Activated naive CD4-positive, alpha-beta T cell treated with anti-CD3 and anti-CD28 coated beads for 36 hours (primary cell): ENCODE data around the gene RIT2. TPM values are rescaled to one million over a fixed set of nuclear protein-coding genes. Genes with fewer than 3 reads are reported as not detected.

Experiments
- CTCF ChIA-PET: fragments of 350-600 bp; sonication (Branson Sonifier 250); formaldehyde crosslinking; loops from one replicate; lab custom pipeline; 2021; ENCODE audit warnings: antibody characterized with exemption; lab: Charles Lee
- DNase-seq: peaks from one replicate; pipeline ENCODE4 v3.0.0-alpha.2; 2020
- H3K27ac Mint-ChIP-seq: one replicate; pipeline ENCODE4 v1.8.0; 2021; ENCODE audit warnings: mild to moderate bottlenecking, mixed read lengths
- H3K27me3 Mint-ChIP-seq: one replicate; pipeline ENCODE4 v1.8.0; 2021; ENCODE audit warnings: low read depth, mixed read lengths
- H3K36me3 Mint-ChIP-seq: one replicate; pipeline ENCODE4 v1.8.0; 2021; ENCODE audit warnings: low read depth, mixed read lengths
- H3K4me1 Mint-ChIP-seq: one replicate; pipeline ENCODE4 v1.8.0; 2021; ENCODE audit warnings: low read depth, mixed read lengths
- H3K4me3 Mint-ChIP-seq: one replicate; pipeline ENCODE4 v1.8.0; 2021; ENCODE audit warnings: mild to moderate bottlenecking, moderate library complexity, mixed read lengths
- H3K9me3 Mint-ChIP-seq: one replicate; pipeline ENCODE4 v1.8.0; 2021; ENCODE audit warnings: mixed read lengths
- intact Hi-C: fragments of 100-400 bp; cut with micrococcal nuclease; formaldehyde crosslinking; loops from one replicate; pipeline ENCODE4 v1.15.1; 2023
- total RNA-seq, 2 experiments: library from RNA; stranded (reverse); gene quantifications; one replicate each; pipeline ENCODE4 v1.2.3, GENCODE V29; 2021

The RIT2 gene
- total RNA-seq, 2 experiments from 2014 or later = not detected

GRCh38 chr18:42901161-42901560 is 214.3 kb downstream of the RIT2 start:
- DNase-seq = no peak
- intact Hi-C loops = no loop called here
- Mint-ChIP-seq H3K27me3 (no peaks in the 10 kb centered on the region), H3K4me1 (no peaks in the 10 kb centered on the region), H3K4me3 (no peak overlapping the region), H3K36me3 (no peaks in the 10 kb centered on the region), H3K9me3 (peaks cover 6% of the 10 kb centered on the region), H3K27ac (no peak overlapping the region)
- CTCF ChIA-PET = no interaction called here

GRCh38 chr18:42893977-42894376 is 221.5 kb downstream of the RIT2 start:
- intact Hi-C loops = no loop called here
- H3K4me1 Mint-ChIP-seq = no peaks in the 10 kb centered on the region
- no peak overlapping the region for H3K4me3 Mint-ChIP-seq
- no peak overlapping the region for H3K27ac Mint-ChIP-seq
- H3K36me3 Mint-ChIP-seq = no peaks in the 10 kb centered on the region
- CTCF ChIA-PET = no interaction called here
- peaks cover 3% of the 10 kb centered on the region for H3K9me3 Mint-ChIP-seq
- no peak for DNase-seq
- H3K27me3 Mint-ChIP-seq = no peaks in the 10 kb centered on the region

- CTCF ChIA-PET = no interaction called here
- Mint-ChIP-seq H3K4me1 (no peaks in the 10 kb centered on the region), H3K36me3 (no peaks in the 10 kb centered on the region), H3K9me3 (no peaks in the 10 kb centered on the region), H3K4me3 (no peak overlapping the region), H3K27me3 (no peaks in the 10 kb centered on the region), H3K27ac (no peak overlapping the region)
- DNase-seq = no peak
- intact Hi-C loops = no loop called here
Observed at GRCh38 chr18:42892181-42892580, 223.3 kb downstream of the RIT2 start.

- Mint-ChIP-seq H3K4me1 (no peaks in the 10 kb centered on the region), H3K36me3 (no peaks in the 10 kb centered on the region), H3K9me3 (no peaks in the 10 kb centered on the region), H3K27ac (no peak overlapping the region), H3K4me3 (no peak overlapping the region), H3K27me3 (no peaks in the 10 kb centered on the region)
- no peak for DNase-seq
- CTCF ChIA-PET = no interaction called here
- intact Hi-C loops = no loop called here
Observed at GRCh38 chr18:42891705-42892104, 223.8 kb downstream of the RIT2 start.

GRCh38 chr18:42883169-42883568 is 232.3 kb downstream of the RIT2 start:
- no peaks in the 10 kb centered on the region for H3K4me1 Mint-ChIP-seq
- DNase-seq = no peak
- H3K27ac Mint-ChIP-seq = no peak overlapping the region
- intact Hi-C loops = no loop called here
- peaks cover 3% of the 10 kb centered on the region for H3K9me3 Mint-ChIP-seq
- no peak overlapping the region for H3K4me3 Mint-ChIP-seq
- CTCF ChIA-PET = interaction anchor here (0.5 kb wide), 1 partner anchor 326 kb away, joined by 4 read pairs; no protein-coding TSS in a partner anchor
- no peaks in the 10 kb centered on the region for H3K36me3 Mint-ChIP-seq
- H3K27me3 Mint-ChIP-seq = no peaks in the 10 kb centered on the region

- Mint-ChIP-seq H3K36me3 (no peaks in the 10 kb centered on the region), H3K4me3 (no peak overlapping the region), H3K4me1 (no peaks in the 10 kb centered on the region), H3K9me3 (peaks cover 3% of the 10 kb centered on the region), H3K27ac (no peak overlapping the region), H3K27me3 (no peaks in the 10 kb centered on the region)
- intact Hi-C loops = no loop called here
- DNase-seq = no peak
- CTCF ChIA-PET = no interaction called here
Observed at GRCh38 chr18:42882122-42882521, 233.4 kb downstream of the RIT2 start.

- Mint-ChIP-seq H3K9me3 (peaks cover 3% of the 10 kb centered on the region), H3K4me1 (no peaks in the 10 kb centered on the region), H3K27ac (no peak overlapping the region), H3K4me3 (no peak overlapping the region), H3K36me3 (no peaks in the 10 kb centered on the region), H3K27me3 (no peaks in the 10 kb centered on the region)
- CTCF ChIA-PET = no interaction called here
- DNase-seq = no peak
- intact Hi-C loops = no loop called here
Observed at GRCh38 chr18:42872838-42873237, 242.6 kb downstream of the RIT2 start.

GRCh38 chr18:42864876-42865275 is 250.6 kb downstream of the RIT2 start:
- H3K36me3 Mint-ChIP-seq = no peaks in the 10 kb centered on the region
- H3K27me3 Mint-ChIP-seq = no peaks in the 10 kb centered on the region
- H3K9me3 Mint-ChIP-seq = peaks cover 1% of the 10 kb centered on the region
- intact Hi-C loops = no loop called here
- CTCF ChIA-PET = no interaction called here
- no peak overlapping the region for H3K4me3 Mint-ChIP-seq
- H3K27ac Mint-ChIP-seq = no peak overlapping the region
- DNase-seq = no peak
- no peaks in the 10 kb centered on the region for H3K4me1 Mint-ChIP-seq

GRCh38 chr18:42861271-42861670 is 254.2 kb downstream of the RIT2 start:
- Mint-ChIP-seq H3K4me3 (no peak overlapping the region), H3K27ac (no peak overlapping the region), H3K4me1 (no peaks in the 10 kb centered on the region), H3K27me3 (no peaks in the 10 kb centered on the region), H3K9me3 (peaks cover 2% of the 10 kb centered on the region), H3K36me3 (no peaks in the 10 kb centered on the region)
- intact Hi-C loops = no loop called here
- no peak for DNase-seq
- CTCF ChIA-PET = no interaction called here

GRCh38 chr18:42860548-42860947 is 254.9 kb downstream of the RIT2 start:
- no peak overlapping the region for H3K27ac Mint-ChIP-seq
- no peaks in the 10 kb centered on the region for H3K4me1 Mint-ChIP-seq
- H3K9me3 Mint-ChIP-seq = peaks cover 5% of the 10 kb centered on the region
- H3K27me3 Mint-ChIP-seq = no peaks in the 10 kb centered on the region
- no peak for DNase-seq
- no peaks in the 10 kb centered on the region for H3K36me3 Mint-ChIP-seq
- CTCF ChIA-PET = no interaction called here
- intact Hi-C loops = no loop called here
- no peak overlapping the region for H3K4me3 Mint-ChIP-seq

- intact Hi-C loops = no loop called here
- no peaks in the 10 kb centered on the region for H3K36me3 Mint-ChIP-seq
- CTCF ChIA-PET = no interaction called here
- H3K27me3 Mint-ChIP-seq = no peaks in the 10 kb centered on the region
- no peak overlapping the region for H3K4me3 Mint-ChIP-seq
- no peaks in the 10 kb centered on the region for H3K4me1 Mint-ChIP-seq
- peaks cover 5% of the 10 kb centered on the region for H3K9me3 Mint-ChIP-seq
- DNase-seq = no peak
- H3K27ac Mint-ChIP-seq = no peak overlapping the region
Observed at GRCh38 chr18:42860011-42860410, 255.5 kb downstream of the RIT2 start.

- DNase-seq = no peak
- Mint-ChIP-seq H3K4me3 (no peak overlapping the region), H3K4me1 (no peaks in the 10 kb centered on the region), H3K27ac (no peak overlapping the region), H3K27me3 (no peaks in the 10 kb centered on the region), H3K36me3 (peaks cover 1% of the 10 kb centered on the region), H3K9me3 (peaks cover 7% of the 10 kb centered on the region)
- CTCF ChIA-PET = no interaction called here
- intact Hi-C loops = no loop called here
Observed at GRCh38 chr18:42854558-42854957, 260.9 kb downstream of the RIT2 start.

GRCh38 chr18:42850174-42851083 is 265.1 kb downstream of the RIT2 start:
- H3K36me3 Mint-ChIP-seq = peaks cover 1% of the 10 kb centered on the region
- CTCF ChIA-PET = no interaction called here

More at GRCh38 chr18:42850174-42851083, 265.1 kb downstream of the RIT2 start:
- Mint-ChIP-seq H3K4me3 (no peak overlapping the region), H3K27ac (no peak overlapping the region), H3K27me3 (no peaks in the 10 kb centered on the region), H3K4me1 (no peaks in the 10 kb centered on the region), H3K9me3 (peaks cover 2% of the 10 kb centered on the region)
- DNase-seq = no peak
- intact Hi-C loops = no loop called here
